GM18507 (cell line): ENCODE data around the gene EFCAB8.

Experiments
- DNase-seq: peaks from one replicate; pipeline ENCODE4 v3.0.0; 2011; ENCODE audit warnings: low read depth; ENCODE audit not compliant: insufficient read length; ENCODE audit errors: extremely low spot score
- FAIRE-seq: peaks from 2 replicates; lab custom pipeline; 2011; peaks lifted over from hg19 to GRCh38; lab: Jason Lieb, UNC

The EFCAB8 gene

GRCh38 chr20:32858701-32859372, at the start of gene EFCAB8:
EFCAB8 (plus strand) TSS chr20:32858923; CDS start chr20:32863793, 4,870 bp downstream.
- DNase-seq (no peak), FAIRE-seq (no peak)

- DNase-seq = no peak
- FAIRE-seq = no peak
These were observed 48.8 kb upstream of the EFCAB8 start for GRCh38 chr20:32809907-32810306.

GRCh38 chr20:32810941-32811340, 47.8 kb upstream of the EFCAB8 start:
- FAIRE-seq (no peak), DNase-seq (no peak)

- DNase-seq (no peak), FAIRE-seq (no peak)
These were observed 46.8 kb upstream of the EFCAB8 start for GRCh38 chr20:32811886-32812285.

GRCh38 chr20:32819992-32820697, 38.6 kb upstream of the EFCAB8 start:
- FAIRE-seq = no peak
- DNase-seq = peak; percentile 64

- DNase-seq (no peak), FAIRE-seq (no peak)
These were observed 37.9 kb upstream of the EFCAB8 start for GRCh38 chr20:32820698-32821377.

GRCh38 chr20:32822225-32822624, 36.5 kb upstream of the EFCAB8 start:
- FAIRE-seq = no peak
- no peak for DNase-seq

- DNase-seq = no peak
- no peak for FAIRE-seq
These were observed 35.6 kb upstream of the EFCAB8 start for GRCh38 chr20:32823078-32823477.

- DNase-seq = no peak
- FAIRE-seq = no peak
These were observed 34.8 kb upstream of the EFCAB8 start for GRCh38 chr20:32823737-32824588.

- FAIRE-seq = no peak
- no peak for DNase-seq
These were observed 30.6 kb upstream of the EFCAB8 start for GRCh38 chr20:32828029-32828680.

GRCh38 chr20:32829311-32830005, 29.3 kb upstream of the EFCAB8 start:
- FAIRE-seq (no peak), DNase-seq (no peak)

GRCh38 chr20:32830437-32830836, 28.3 kb upstream of the EFCAB8 start:
- no peak for DNase-seq
- no peak for FAIRE-seq

- DNase-seq (no peak), FAIRE-seq (no peak)
These were observed 26.7 kb upstream of the EFCAB8 start for GRCh38 chr20:32831982-32832381.

- no peak for DNase-seq
- FAIRE-seq = no peak
These were observed 26.1 kb upstream of the EFCAB8 start for GRCh38 chr20:32832664-32833063.

GRCh38 chr20:32834972-32835371, 23.8 kb upstream of the EFCAB8 start:
- DNase-seq = no peak
- no peak for FAIRE-seq

- no peak for FAIRE-seq
- no peak for DNase-seq
These were observed 21.6 kb upstream of the EFCAB8 start for GRCh38 chr20:32837157-32837556.

- DNase-seq (no peak), FAIRE-seq (no peak)
These were observed 19.3 kb upstream of the EFCAB8 start for GRCh38 chr20:32839227-32839981.

GRCh38 chr20:32839982-32840285, 18.8 kb upstream of the EFCAB8 start:
- FAIRE-seq (no peak), DNase-seq (no peak)
